GM19238 (cell line): ENCODE data around the gene FGFR4.

Source experiments
- DNase-seq: peaks from one replicate; pipeline ENCODE4 v3.0.0; 2011; ENCODE audit warnings: low spot score; ENCODE audit not compliant: insufficient read length

Gene FGFR4

DNA sequence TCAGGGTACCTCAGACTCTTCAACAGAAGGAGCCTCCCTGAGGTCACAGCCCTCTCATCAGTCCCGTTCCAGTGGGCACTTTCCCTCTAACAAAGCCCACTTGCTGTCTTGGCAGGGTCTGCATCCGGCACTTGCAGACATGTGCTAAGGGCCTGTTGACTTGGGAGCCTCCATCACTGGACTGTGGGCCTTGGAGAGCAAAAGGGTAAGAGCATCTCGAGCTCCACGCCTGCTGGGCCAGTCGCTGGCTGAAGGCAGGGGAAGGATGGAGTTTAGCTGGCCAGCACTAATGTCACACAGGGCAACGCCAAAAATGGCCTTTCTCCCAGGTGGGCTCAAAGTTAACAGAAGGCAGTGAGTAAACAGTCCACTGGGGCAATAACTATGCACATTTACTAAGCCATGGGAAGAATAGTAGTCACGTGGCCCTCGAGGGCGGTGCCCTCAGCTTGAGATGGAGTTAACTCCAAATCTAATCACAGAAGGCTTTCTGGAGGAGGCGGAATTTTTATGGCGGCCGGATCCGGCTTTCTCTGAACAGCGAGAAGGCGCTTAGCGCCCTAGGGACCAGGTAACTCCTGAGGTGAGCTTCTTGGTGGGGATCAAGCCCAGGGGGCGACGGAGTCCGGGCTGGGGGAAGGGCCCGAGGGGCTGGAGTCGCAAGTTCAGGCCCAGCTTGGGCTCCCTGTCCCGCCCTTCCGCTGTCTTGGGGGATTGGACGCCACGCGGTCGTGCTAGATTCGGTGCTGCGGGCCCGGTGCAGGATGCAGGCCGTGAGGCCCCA is 44.8 kb downstream of the FGFR4 start:
- DNase-seq: no peak

GRCh38 chr5:177132136-177133095 is 45.7 kb downstream of the FGFR4 start:
- DNase-seq: no peak

DNA sequence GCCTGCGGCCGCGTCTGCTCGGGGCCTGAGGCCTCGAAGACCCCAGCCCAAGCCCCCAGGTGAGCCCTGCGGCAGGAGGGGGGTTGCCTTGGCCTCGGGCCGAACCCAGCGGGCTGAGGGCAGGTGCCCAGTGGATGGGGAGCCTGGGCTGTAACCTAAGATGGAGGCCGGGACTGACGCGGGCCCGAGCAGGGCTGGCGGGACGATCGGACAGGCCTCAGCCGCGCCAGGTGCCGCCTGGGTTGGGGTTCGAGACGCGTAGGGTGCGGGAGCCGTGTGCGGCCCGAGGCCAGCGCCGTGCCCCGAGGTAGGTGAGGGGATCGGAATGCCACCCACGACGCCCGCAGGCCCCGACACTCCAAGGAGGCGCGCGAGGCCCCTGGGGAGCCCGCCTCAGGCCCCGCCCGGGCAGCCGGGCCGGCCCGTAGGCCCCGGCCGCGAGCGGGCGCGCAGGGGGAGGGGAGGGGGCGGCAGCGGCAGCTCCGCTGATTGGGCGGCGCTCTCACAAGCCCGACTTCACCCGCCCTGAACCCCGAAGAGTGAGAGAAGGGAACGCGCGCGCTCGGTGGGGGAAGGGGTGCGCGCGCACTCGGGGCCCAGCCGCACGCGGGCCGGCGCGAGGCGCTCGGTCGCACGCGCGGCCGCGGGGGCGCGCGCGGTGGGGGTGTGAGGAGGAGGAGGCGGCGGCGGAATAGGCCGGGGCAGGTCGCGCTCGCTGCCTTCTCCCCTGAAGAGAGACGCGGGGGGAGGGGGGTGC is 46.6 kb downstream of the FGFR4 start, which contains the start of gene NSD1:
TSS of gene NSD1 (plus strand) at position 678 of the 757 bp plus-strand sequence. CDS start 1,331 bp downstream, outside the sequence.
- peak; percentile 92 for DNase-seq

- DNase-seq: peak; percentile 48
These were observed 47.4 kb downstream of the FGFR4 start for GRCh38 chr5:177133853-177134696.

- no peak for DNase-seq
These were observed 48.0 kb downstream of the FGFR4 start for GRCh38 chr5:177134697-177135225.

- no peak for DNase-seq
These were observed 53.6 kb downstream of the FGFR4 start for GRCh38 chr5:177140312-177140711.

GRCh38 chr5:177141496-177141895 is 54.8 kb downstream of the FGFR4 start:
- no peak for DNase-seq

- DNase-seq: no peak
These were observed 55.4 kb downstream of the FGFR4 start for GRCh38 chr5:177142098-177142611.

DNA sequence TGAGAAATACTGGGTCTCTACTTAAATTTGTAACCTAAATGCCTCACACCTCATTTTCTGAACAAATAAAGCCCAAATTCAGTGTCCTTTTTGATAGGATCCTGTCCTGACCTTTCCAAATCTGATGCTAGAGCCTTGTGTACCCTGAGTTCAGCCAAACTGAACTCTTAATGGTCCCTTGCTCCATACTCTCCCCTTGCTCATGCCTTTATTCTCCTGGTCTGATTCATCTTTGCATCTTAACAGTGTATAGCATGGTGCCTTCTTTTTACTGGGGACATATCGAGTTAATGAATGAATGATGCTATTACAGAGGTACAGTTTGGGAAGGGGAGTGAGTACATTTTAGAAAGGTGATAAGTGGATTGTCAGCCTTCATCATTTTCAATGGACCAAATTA is 56.1 kb downstream of the FGFR4 start:
- DNase-seq: no peak

DNA sequence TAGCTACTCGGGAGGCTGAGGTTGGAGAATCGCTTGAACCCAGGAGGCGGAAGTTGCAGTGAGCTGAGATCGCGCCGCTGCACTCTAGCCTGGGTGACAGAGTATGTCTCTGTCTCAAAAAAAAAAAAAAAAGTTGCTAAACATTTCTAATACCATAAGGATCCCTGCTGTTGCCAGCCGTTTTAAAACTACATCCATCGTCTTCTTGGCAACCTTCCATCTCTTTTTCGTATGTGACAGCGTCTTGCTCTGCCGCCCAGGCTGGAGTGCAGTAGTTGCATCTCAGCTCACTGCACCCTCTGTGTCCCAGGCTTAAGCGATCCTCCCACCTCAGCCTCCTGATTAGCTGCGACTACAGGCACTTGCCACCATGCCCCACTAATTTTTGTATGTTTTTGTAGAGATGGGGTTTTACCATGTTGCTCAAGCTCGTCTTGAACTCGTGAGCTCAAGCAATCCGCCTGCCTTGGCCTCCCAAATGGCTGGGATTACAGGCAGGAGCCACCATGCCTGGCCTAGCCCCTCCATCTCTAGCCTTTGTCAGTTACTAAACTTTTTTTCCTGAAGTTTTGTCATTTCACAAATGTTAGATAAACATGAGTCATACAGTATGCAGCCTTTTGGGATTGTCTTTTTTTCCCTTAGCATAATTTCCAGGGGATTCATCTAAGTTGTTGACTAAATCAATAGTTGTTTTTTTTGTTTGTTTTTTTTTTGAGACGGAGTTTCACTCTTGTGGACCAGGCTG is 60.4 kb downstream of the FGFR4 start:
- DNase-seq: no peak
